ENCODE data around the gene B4GALNT3.

DNA sequence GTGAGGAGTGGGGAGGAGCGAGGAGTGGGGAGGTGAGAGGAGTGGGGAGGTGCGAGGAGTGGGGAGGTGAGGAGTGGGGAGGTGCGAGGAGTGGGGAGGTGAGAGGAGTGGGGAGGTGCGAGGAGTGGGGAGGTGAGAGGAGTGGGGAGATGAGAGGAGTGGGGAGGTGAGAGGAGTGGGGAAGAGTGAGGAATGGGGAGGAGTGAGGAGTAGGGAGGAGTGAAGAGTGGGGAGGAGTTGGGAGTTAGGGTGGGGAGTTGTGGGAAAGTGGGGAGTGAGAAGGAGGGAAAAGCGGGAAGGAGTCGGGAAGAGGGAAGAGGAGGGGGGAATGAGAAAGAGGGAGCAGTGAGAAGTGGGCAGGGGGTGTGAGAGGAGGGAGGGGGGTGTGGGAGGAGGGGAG is 86.1 kb downstream of the B4GALNT3 start:
- TF ChIP-seq EP300 (IDR thresholded peaks at IDR 0.05) (no peak), POLR2A (IDR thresholded peaks at IDR 0.05; ENCODE audit: low read length) (no peak), CTCF (IDR thresholded peaks at IDR 0.05) (no peak), CEBPB (IDR thresholded peaks at IDR 0.05) (no peak), MAX (IDR thresholded peaks at IDR 0.05) (no peak), RFX5 (IDR thresholded peaks at IDR 0.05) (no peak), JUNB (IDR thresholded peaks at IDR 0.05) (no peak), PBX3 (IDR thresholded peaks at IDR 0.05) (no peak)
- TF ChIP-seq, protein P1, sequence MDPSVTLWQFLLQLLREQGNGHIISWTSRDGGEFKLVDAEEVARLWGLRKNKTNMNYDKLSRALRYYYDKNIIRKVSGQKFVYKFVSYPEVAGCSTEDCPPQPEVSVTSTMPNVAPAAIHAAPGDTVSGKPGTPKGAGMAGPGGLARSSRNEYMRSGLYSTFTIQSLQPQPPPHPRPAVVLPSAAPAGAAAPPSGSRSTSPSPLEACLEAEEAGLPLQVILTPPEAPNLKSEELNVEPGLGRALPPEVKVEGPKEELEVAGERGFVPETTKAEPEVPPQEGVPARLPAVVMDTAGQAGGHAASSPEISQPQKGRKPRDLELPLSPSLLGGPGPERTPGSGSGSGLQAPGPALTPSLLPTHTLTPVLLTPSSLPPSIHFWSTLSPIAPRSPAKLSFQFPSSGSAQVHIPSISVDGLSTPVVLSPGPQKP (IDR thresholded peaks at IDR 0.05; ENCODE audit: low read depth, low read length) = no peak
